PC-9 (cell line): Measurements from ENCODE around the gene SIAH2.

Source experiments
- CTCF ChIP-seq: fragments of 200-600 bp; sonication (generic); conservative IDR thresholded peaks from 2 replicates; pipeline ENCODE4 v1.6.1; 2017; ENCODE audit warnings: mixed run types, antibody characterized with exemption, mild to moderate bottlenecking, moderate library complexity
- EZH2 ChIP-seq: fragments of 200-600 bp; sonication (generic); IDR thresholded peaks from 2 replicates; pipeline ENCODE4 v1.8.0; 2017; ENCODE audit warnings: antibody characterized with exemption, low read depth

- TF ChIP-seq CTCF (no peak), EZH2 (no peak)
Measured at GRCh38 chr3:150734795-150735119, 28.2 kb downstream of the SIAH2 start.
